HEK293 (cell line): ENCODE results near the gene TSGA10IP.

Experiments
- BCL11B ChIP-seq: fragments of 450-650 bp; formaldehyde crosslinking; IDR thresholded peaks from 2 replicates; pipeline ENCODE4 v1.5.1; 2016; ENCODE audit warnings: low read depth, missing biosample characterization, missing genetic modification characterization
- GLI4 ChIP-seq: fragments of 450-650 bp; formaldehyde crosslinking; IDR thresholded peaks from 2 replicates; pipeline ENCODE4 v1.5.1; 2016; ENCODE audit warnings: missing biosample characterization, missing genetic modification characterization
- KLF1 ChIP-seq: fragments of 450-650 bp; formaldehyde crosslinking; IDR thresholded peaks from 2 replicates; pipeline ENCODE4 v1.5.1; 2016; ENCODE audit warnings: missing biosample characterization, missing genetic modification characterization
- MYNN ChIP-seq: fragments of 450-650 bp; formaldehyde crosslinking; IDR thresholded peaks from 2 replicates; pipeline ENCODE4 v1.5.1; 2016; ENCODE audit warnings: missing biosample characterization, missing genetic modification characterization, borderline replicate concordance
- PRDM6 ChIP-seq: fragments of 450-650 bp; formaldehyde crosslinking; IDR thresholded peaks from 2 replicates; pipeline ENCODE4 v1.5.1; 2017; ENCODE audit warnings: missing biosample characterization, missing genetic modification characterization
- REST ChIP-seq: fragments of 450-650 bp; formaldehyde crosslinking; IDR thresholded peaks from 2 replicates; pipeline ENCODE4 v1.5.1; 2016; ENCODE audit warnings: missing biosample characterization, missing genetic modification characterization
- ZBTB1 ChIP-seq: fragments of 450-650 bp; formaldehyde crosslinking; IDR thresholded peaks from 2 replicates; pipeline ENCODE4 v1.5.1; 2016; ENCODE audit warnings: missing biosample characterization, missing genetic modification characterization
- ZFHX2 ChIP-seq: fragments of 450-650 bp; formaldehyde crosslinking; conservative IDR thresholded peaks from 2 replicates; pipeline ENCODE4 v1.5.1; 2016; ENCODE audit warnings: missing biosample characterization, missing genetic modification characterization
- ZNF146 ChIP-seq: fragments of 450-650 bp; formaldehyde crosslinking; IDR thresholded peaks from 2 replicates; pipeline ENCODE4 v1.5.1; 2016; ENCODE audit warnings: missing biosample characterization, missing genetic modification characterization
- ZNF629 ChIP-seq: fragments of 450-650 bp; formaldehyde crosslinking; IDR thresholded peaks from 2 replicates; pipeline ENCODE4 v1.5.1; 2017; ENCODE audit warnings: missing biosample characterization, missing genetic modification characterization
- TF ChIP-seq, protein P1 (sequence below): fragments of 450-650 bp; formaldehyde crosslinking; IDR thresholded peaks from 2 replicates; pipeline ENCODE4 v1.5.1; 2016; ENCODE audit warnings: missing biosample characterization, missing genetic modification characterization
- TF ChIP-seq, protein P2 (sequence below): fragments of 450-650 bp; formaldehyde crosslinking; optimal IDR thresholded peaks from 2 replicates; pipeline ENCODE3; 2016; ENCODE audit warnings: missing biosample characterization, mild to moderate bottlenecking, missing genetic modification characterization

DNA sequence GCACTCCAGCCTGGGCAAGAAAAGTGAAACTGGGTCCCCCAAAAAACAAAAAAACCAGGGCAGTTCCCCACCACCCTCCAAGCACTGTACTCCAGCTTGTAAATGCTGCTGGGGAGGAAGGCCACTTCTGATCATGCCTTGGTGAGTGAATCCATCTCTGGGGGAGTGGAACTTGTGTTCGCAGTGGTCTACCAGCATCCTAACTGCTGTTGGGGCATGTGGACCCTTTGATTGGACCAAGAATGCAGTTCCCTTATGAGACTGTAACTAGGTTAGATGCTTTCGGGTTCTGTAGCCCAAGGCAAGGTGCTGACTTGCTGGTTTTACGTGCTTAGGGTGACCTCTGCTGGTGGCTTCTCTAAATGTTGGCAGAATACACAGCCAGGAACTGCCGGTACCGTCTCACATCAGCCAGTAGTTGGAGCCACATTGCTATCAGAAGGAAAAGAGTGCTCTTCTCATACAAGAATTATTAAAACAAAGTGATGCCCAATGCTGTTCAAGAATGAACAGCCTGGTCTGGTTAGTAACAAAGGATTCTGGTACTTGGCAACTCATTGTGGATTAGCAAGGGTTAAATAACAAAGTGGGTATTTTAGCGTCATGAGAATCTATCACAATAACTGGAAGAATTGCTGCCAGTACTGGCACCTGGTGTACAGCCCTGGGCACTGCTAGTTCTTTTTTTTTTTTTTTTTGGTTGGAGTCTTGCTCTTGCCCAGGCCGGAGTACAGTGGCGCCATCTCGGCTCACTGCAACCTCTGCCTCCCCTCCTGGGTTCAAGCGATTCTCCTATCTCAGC is 43.7 kb downstream of the TSGA10IP start:
- TF ChIP-seq MYNN (tag by site-specific recombination) (no peak), BCL11B (tag by site-specific recombination) (no peak), ZNF146 (tag by site-specific recombination) (no peak), REST (tag by site-specific recombination) (no peak), ZBTB1 (tag by site-specific recombination) (no peak), ZFHX2 (tag by site-specific recombination) (no peak), KLF1 (tag by site-specific recombination) (no peak), ZNF629 (tag by site-specific recombination) (peak; percentile 24; the same call in 1 of the 2 replicates), PRDM6 (tag by site-specific recombination) (no peak), GLI4 (tag by site-specific recombination) (no peak)
- TF ChIP-seq, protein P1, sequence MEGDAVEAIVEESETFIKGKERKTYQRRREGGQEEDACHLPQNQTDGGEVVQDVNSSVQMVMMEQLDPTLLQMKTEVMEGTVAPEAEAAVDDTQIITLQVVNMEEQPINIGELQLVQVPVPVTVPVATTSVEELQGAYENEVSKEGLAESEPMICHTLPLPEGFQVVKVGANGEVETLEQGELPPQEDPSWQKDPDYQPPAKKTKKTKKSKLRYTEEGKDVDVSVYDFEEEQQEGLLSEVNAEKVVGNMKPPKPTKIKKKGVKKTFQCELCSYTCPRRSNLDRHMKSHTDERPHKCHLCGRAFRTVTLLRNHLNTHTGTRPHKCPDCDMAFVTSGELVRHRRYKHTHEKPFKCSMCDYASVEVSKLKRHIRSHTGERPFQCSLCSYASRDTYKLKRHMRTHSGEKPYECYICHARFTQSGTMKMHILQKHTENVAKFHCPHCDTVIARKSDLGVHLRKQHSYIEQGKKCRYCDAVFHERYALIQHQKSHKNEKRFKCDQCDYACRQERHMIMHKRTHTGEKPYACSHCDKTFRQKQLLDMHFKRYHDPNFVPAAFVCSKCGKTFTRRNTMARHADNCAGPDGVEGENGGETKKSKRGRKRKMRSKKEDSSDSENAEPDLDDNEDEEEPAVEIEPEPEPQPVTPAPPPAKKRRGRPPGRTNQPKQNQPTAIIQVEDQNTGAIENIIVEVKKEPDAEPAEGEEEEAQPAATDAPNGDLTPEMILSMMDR (tag by site-specific recombination), result peak; percentile 94
- TF ChIP-seq, protein P2, sequence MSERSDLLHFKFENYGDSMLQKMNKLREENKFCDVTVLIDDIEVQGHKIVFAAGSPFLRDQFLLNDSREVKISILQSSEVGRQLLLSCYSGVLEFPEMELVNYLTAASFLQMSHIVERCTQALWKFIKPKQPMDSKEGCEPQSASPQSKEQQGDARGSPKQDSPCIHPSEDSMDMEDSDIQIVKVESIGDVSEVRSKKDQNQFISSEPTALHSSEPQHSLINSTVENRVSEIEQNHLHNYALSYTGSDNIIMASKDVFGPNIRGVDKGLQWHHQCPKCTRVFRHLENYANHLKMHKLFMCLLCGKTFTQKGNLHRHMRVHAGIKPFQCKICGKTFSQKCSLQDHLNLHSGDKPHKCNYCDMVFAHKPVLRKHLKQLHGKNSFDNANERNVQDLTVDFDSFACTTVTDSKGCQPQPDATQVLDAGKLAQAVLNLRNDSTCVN (tag by site-specific recombination), result no peak
